ENCODE results near the gene ELMO1. TPM values are rescaled to one million over a fixed set of nuclear protein-coding genes. Genes with fewer than 3 reads are reported as not detected.

The ELMO1 gene
- total and polyA plus RNA-seq, 2 experiments from 2014 or later: 6.5 to 24.9 TPM

DNA sequence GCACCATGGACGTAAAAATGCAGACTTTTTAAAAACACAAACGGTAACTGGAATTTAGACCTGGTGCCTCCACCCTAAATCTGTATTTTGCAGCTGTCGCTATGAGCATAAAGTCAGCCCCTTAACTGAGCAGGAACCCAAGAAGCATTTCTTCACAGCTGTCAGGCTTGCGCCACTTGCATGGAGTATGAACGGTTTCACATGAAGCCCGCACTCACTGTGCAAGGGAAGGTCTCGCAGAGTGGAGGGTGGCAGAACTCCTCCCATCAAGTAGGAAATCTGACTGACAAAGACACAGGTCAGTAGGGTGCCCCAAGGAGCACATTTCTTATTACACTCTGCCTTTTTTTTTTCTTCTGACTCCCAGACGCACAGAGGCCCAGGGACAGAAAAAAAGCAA lies 58.5 kb downstream of the ELMO1 start:
- peaks cover 3% of the 10 kb centered on the region; the same call in 1 of the 2 replicates for H3K9me2 ChIP-seq (ENCODE audit: insufficient read depth)
- H3K36me3 ChIP-seq (ENCODE audit: insufficient read depth): no peaks in the 10 kb centered on the region
- H3K4me1 ChIP-seq (ENCODE audit: insufficient read depth): peaks cover 22% of the 10 kb centered on the region
- H3K27me3 Mint-ChIP-seq (ENCODE audit: insufficient read depth, low read depth, poor library complexity): peaks cover 6% of the 10 kb centered on the region
- peaks cover 43% of the 10 kb centered on the region for H3K4me1 Mint-ChIP-seq
- no peaks in the 10 kb centered on the region for H3K36me3 Mint-ChIP-seq (ENCODE audit: low read depth)
- ATAC-seq (peak; percentile 91), DNase-seq (ENCODE audit: low spot score) (peak; percentile 57)
- H3K4me3 Mint-ChIP-seq: no peak overlapping the region
- no peaks in the 10 kb centered on the region for H3F3A ChIP-seq (replicated peaks; ENCODE audit: low read depth)
- no peaks in the 10 kb centered on the region for H4K20me1 ChIP-seq (replicated peaks; ENCODE audit: insufficient read depth)
- H3K9me3 Mint-ChIP-seq: no peaks in the 10 kb centered on the region
- no peak overlapping the region; the same call in 1 of the 2 replicates for H3K4me3 ChIP-seq
- H3K79me2 ChIP-seq (replicated peaks; ENCODE audit: insufficient read depth): no peaks in the 10 kb centered on the region
- H3K27me3 ChIP-seq (ENCODE audit: insufficient read depth): no peaks in the 10 kb centered on the region
- TF ChIP-seq CREB1 (CRISPR knock-in tag; IDR thresholded peaks at IDR 0.05; ENCODE audit: low read depth): no peak
- TF ChIP-seq ZNF331 (CRISPR knock-in tag; IDR thresholded peaks at IDR 0.05; ENCODE audit: low read depth): no peak
- no peak for TF ChIP-seq POLR2AphosphoS5 (IDR thresholded peaks at IDR 0.05; ENCODE audit: low read depth)
- no peak for TF ChIP-seq EZH2phosphoT487 (IDR thresholded peaks at IDR 0.05; ENCODE audit: unreplicated experiment)
- TF ChIP-seq, protein P1, sequence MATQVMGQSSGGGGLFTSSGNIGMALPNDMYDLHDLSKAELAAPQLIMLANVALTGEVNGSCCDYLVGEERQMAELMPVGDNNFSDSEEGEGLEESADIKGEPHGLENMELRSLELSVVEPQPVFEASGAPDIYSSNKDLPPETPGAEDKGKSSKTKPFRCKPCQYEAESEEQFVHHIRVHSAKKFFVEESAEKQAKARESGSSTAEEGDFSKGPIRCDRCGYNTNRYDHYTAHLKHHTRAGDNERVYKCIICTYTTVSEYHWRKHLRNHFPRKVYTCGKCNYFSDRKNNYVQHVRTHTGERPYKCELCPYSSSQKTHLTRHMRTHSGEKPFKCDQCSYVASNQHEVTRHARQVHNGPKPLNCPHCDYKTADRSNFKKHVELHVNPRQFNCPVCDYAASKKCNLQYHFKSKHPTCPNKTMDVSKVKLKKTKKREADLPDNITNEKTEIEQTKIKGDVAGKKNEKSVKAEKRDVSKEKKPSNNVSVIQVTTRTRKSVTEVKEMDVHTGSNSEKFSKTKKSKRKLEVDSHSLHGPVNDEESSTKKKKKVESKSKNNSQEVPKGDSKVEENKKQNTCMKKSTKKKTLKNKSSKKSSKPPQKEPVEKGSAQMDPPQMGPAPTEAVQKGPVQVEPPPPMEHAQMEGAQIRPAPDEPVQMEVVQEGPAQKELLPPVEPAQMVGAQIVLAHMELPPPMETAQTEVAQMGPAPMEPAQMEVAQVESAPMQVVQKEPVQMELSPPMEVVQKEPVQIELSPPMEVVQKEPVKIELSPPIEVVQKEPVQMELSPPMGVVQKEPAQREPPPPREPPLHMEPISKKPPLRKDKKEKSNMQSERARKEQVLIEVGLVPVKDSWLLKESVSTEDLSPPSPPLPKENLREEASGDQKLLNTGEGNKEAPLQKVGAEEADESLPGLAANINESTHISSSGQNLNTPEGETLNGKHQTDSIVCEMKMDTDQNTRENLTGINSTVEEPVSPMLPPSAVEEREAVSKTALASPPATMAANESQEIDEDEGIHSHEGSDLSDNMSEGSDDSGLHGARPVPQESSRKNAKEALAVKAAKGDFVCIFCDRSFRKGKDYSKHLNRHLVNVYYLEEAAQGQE (IDR thresholded peaks at IDR 0.05; ENCODE audit: unreplicated experiment): no peak
- H2AFZ ChIP-seq: no peak overlapping the region
- H3K4me2 ChIP-seq: peak overlapping the region; percentile 57; the same call in 1 of the 2 replicates
- no peak overlapping the region for H3K27ac ChIP-seq (ENCODE audit: low read depth)
- H3K27ac Mint-ChIP-seq: no peak overlapping the region

DNA sequence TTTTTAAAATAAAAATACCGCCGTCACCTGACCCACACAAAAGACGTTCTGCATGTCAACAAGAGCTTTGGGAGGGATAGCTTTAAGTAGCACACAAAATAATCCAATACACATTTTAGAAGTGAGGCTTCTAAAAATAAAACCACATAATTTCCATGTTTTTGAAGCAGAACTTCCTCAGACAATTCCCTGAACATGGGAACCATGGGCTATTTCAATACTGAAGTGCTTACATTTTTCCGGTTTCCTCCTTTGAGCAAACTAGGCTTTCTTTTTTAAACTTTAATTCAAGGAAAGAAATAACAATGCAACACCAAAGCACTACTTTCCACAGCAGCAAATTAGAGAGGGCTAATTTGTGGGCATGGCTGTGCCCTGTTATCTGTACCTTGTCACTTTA lies 59.9 kb downstream of the ELMO1 start:
- no peak overlapping the region for H3K4me3 ChIP-seq
- H4K20me1 ChIP-seq (replicated peaks; ENCODE audit: insufficient read depth): no peaks in the 10 kb centered on the region
- peaks cover 3% of the 10 kb centered on the region; the same call in 1 of the 2 replicates for H3K9me2 ChIP-seq (ENCODE audit: insufficient read depth)
- no peaks in the 10 kb centered on the region for H3K36me3 ChIP-seq (ENCODE audit: insufficient read depth)
- no peaks in the 10 kb centered on the region for H3F3A ChIP-seq (replicated peaks; ENCODE audit: low read depth)
- Mint-ChIP-seq H3K9me3 (no peaks in the 10 kb centered on the region), H3K4me1 (peaks cover 43% of the 10 kb centered on the region), H3K36me3 (ENCODE audit: low read depth) (no peaks in the 10 kb centered on the region), H3K27me3 (ENCODE audit: insufficient read depth, low read depth, poor library complexity) (peaks cover 9% of the 10 kb centered on the region), H3K4me3 (no peak overlapping the region), H3K27ac (no peak overlapping the region)
- no peaks in the 10 kb centered on the region for H3K27me3 ChIP-seq (ENCODE audit: insufficient read depth)
- H3K4me1 ChIP-seq (ENCODE audit: insufficient read depth): peaks cover 22% of the 10 kb centered on the region
- H3K79me2 ChIP-seq (replicated peaks; ENCODE audit: insufficient read depth): no peaks in the 10 kb centered on the region
- H3K4me2 ChIP-seq: 0 out of 2 replicates have a peak overlapping the region, but pooled peaks have one; percentile 57
- no peak overlapping the region for H3K27ac ChIP-seq (ENCODE audit: low read depth)
- no peak for ATAC-seq
- DNase-seq (ENCODE audit: low spot score): no peak
- H2AFZ ChIP-seq: no peak overlapping the region
- TF ChIP-seq, protein P2, sequence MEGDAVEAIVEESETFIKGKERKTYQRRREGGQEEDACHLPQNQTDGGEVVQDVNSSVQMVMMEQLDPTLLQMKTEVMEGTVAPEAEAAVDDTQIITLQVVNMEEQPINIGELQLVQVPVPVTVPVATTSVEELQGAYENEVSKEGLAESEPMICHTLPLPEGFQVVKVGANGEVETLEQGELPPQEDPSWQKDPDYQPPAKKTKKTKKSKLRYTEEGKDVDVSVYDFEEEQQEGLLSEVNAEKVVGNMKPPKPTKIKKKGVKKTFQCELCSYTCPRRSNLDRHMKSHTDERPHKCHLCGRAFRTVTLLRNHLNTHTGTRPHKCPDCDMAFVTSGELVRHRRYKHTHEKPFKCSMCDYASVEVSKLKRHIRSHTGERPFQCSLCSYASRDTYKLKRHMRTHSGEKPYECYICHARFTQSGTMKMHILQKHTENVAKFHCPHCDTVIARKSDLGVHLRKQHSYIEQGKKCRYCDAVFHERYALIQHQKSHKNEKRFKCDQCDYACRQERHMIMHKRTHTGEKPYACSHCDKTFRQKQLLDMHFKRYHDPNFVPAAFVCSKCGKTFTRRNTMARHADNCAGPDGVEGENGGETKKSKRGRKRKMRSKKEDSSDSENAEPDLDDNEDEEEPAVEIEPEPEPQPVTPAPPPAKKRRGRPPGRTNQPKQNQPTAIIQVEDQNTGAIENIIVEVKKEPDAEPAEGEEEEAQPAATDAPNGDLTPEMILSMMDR (conservative IDR thresholded peaks at IDR 0.05; ENCODE audit: low read depth in 2 of 2): no peak
- TF ChIP-seq CREB1 (CRISPR knock-in tag; IDR thresholded peaks at IDR 0.05; ENCODE audit: low read depth) (no peak), JUNB (IDR thresholded peaks at IDR 0.05; ENCODE audit: unreplicated experiment) (no peak), ZNF331 (CRISPR knock-in tag; IDR thresholded peaks at IDR 0.05; ENCODE audit: low read depth) (no peak), STAT1 (IDR thresholded peaks at IDR 0.05; ENCODE audit: unreplicated experiment) (no peak), NANOG (IDR thresholded peaks at IDR 0.05; ENCODE audit: borderline replicate concordance) (no peak), EZH2phosphoT487 (IDR thresholded peaks at IDR 0.05; ENCODE audit: unreplicated experiment) (no peak), EZH2 (IDR thresholded peaks at IDR 0.05; ENCODE audit: low read depth, unreplicated experiment) (no peak)
- TF ChIP-seq, protein P1 (IDR thresholded peaks at IDR 0.05; ENCODE audit: unreplicated experiment): no peak

Data from GM23338 (cell line).